Mucosa of stomach (tissue), 1 donor: ENCODE results near the gene CKS1B.

Experiments used
- H3K27me3 ChIP-seq: one replicate; pipeline ENCODE4 v1.7.0; 2013; ENCODE audit warnings: mild to moderate bottlenecking, low read length; ENCODE audit not compliant: control insufficient read depth, insufficient read depth
- H3K36me3 ChIP-seq: one replicate; pipeline ENCODE4 v1.7.0; 2013; ENCODE audit warnings: low read length; ENCODE audit not compliant: control insufficient read depth, insufficient read depth
- H3K4me1 ChIP-seq: one replicate; pipeline ENCODE4 v1.7.0; 2013; ENCODE audit warnings: mild to moderate bottlenecking, low read length; ENCODE audit not compliant: control insufficient read depth, insufficient read depth
- H3K4me3 ChIP-seq: one replicate; pipeline ENCODE4 v1.7.0; 2013; ENCODE audit warnings: low read length
- H3K9ac ChIP-seq: one replicate; pipeline ENCODE4 v1.7.0; 2013; ENCODE audit warnings: mild to moderate bottlenecking, low read length, moderate library complexity
- H3K9me3 ChIP-seq: one replicate; pipeline ENCODE4 v1.7.0; 2013; ENCODE audit warnings: mild to moderate bottlenecking, low read length, moderate library complexity; ENCODE audit not compliant: control insufficient read depth
- donor health status: Pancreatic carcinoma.

Gene CKS1B

DNA sequence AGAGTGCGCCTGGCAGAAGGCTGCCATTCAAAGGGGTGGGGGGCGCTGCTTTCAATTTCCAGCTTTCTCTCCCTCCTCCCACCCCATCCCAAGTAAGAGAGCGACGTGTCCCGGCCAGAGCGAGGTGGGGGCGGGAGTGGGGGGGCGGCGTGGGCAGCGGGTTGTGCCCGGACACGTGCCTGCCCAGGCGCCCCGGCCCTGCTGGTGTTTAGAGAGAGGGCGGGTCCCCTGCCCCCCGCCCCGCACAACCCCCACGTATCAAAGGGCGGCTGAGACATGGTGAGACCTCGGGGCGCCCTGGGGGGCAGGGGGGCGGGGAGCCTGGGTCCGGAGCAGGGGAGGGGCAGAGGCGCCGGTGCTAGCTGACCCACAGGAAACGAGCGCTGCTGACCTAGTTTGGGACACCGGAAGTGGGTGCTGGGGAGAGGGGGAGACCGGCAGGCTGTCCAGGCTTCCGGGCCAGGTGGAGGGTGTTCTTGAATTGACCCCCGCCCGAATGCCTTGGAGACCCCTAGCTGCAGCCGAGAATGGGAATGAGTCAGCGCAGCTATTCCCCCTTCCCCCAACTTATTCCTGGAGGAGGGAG lies 29.4 kb downstream of the CKS1B start:
- H3K9me3 ChIP-seq, result no peaks in the 10 kb centered on the region
- peak overlapping the region; percentile 99 for H3K9ac ChIP-seq
- peaks cover 64% of the 10 kb centered on the region for H3K4me1 ChIP-seq

DNA sequence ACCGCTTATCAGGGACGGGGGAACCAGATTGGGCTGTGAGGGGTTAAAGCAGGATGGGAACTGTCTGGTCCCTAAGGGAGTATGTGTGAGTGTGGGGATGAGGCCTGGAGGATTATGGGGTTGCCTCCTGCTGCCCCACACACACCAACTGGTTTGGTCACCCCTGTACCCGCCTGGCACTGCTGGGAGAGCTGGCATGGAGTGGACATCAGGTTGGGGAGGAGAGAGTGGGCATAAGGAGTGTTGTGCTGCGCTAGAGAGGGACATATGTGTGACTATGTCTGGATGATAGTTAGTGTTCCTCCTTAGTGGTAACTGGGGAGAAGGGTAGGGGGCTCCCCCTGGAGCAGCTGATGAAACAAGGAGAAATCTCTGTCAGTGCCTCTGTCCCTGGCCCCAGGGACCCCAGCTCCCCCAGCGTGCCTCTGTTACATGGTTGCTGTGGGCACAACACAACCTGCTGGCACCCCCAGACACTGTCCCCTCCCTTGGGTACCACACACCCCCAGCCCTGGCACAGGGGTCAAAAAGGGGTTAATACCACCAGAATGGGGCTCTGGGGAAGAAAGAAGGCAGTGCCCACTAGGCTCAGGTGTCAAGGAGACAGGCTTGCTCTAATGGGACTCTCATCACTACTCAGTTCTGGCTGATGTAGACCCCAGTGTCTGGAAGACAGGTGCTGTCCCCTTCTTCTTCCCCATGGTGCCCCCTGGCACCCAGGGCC lies 30.0 kb downstream of the CKS1B start:
- peak overlapping the region; percentile 99 for H3K4me3 ChIP-seq
- H3K36me3 ChIP-seq, result no peaks in the 10 kb centered on the region
- H3K9me3 ChIP-seq, result no peaks in the 10 kb centered on the region
- H3K4me1 ChIP-seq, result peaks cover 64% of the 10 kb centered on the region
- H3K27me3 ChIP-seq, result no peaks in the 10 kb centered on the region
- H3K9ac ChIP-seq, result peak overlapping the region; percentile 99

More for the DNA sequence above, 29.4 kb downstream of the CKS1B start:
- Histone ChIP-seq H3K27me3 (no peaks in the 10 kb centered on the region), H3K36me3 (no peaks in the 10 kb centered on the region), H3K4me3 (peak overlapping the region; percentile 99)

DNA sequence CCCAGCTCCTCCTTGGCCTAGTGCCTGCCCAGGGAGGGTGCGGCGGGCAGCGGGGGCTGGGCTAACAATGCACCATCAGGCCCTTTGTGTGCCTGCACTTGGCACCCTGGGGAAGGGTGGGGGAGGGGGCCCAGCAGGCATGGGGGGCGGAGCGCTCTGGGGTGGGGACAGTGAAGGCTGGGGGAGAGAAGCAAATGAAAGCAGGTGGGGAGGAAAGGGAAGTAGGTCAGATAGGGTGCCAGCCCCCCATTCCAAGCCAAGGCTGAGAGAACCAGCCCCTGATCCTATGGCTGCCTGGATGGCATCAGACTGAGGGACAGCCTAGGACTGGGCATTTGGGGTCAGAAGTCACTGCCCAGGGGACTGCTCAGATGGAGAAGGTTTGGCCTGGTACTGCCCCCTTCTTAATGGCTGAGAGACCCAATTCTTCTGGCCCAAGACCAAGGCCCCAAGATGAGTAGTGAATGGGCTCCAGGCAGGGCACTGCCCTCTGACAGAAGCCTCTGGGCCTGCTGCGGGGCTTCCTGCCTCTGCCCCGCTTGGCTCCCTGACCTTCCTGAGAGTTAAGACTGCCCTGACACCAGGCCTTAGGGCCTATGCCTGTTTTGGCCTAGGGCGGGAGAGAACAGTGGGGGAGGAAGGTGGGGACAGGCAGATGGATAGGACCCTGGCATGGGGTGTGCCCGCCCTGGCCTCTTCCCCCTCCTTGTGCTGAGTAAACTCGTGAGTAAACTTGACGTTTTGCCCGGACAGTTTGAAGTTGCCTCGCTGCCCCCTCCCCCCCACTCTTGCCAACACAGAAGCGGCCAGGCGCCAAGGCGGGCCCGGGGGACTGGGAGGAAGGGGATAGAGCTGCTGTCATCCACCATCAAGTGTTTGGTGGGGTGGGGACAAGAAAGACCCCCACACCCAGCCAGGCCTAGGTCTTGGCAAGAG lies 30.9 kb downstream of the CKS1B start:
- Histone ChIP-seq H3K27me3 (no peaks in the 10 kb centered on the region), H3K36me3 (no peaks in the 10 kb centered on the region), H3K4me1 (peaks cover 64% of the 10 kb centered on the region), H3K9me3 (no peaks in the 10 kb centered on the region), H3K9ac (peak overlapping the region; percentile 99), H3K4me3 (peak overlapping the region; percentile 99)

DNA sequence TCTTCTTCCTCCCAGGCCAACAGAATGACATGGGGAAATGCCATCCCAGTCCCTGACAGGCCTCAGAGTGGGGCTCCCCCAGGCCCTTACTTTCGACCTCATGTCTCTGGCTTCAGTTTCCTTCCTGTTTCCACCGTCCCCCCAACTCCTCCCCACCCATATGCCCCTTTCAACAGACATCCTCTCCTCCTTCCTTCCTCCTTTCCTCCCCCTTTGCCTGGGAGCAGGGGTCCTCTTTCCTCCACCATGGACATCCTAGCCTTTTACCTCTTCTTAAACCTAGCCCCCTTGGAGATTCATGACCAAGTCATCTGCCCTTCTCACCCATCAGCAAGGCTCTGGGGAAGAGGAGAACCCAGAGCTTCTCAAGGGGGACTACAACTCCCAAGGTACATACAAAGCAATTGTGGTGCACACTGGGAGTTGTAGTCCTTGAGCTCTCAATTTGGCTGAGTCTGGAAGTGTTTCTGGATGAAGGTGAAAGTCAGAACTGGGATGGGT lies 32.2 kb downstream of the CKS1B start:
- H3K4me1 ChIP-seq, result peaks cover 72% of the 10 kb centered on the region
- no peaks in the 10 kb centered on the region for H3K36me3 ChIP-seq
- no peaks in the 10 kb centered on the region for H3K9me3 ChIP-seq
- H3K9ac ChIP-seq, result peak overlapping the region; percentile 99
- no peak overlapping the region for H3K4me3 ChIP-seq
- no peaks in the 10 kb centered on the region for H3K27me3 ChIP-seq

DNA sequence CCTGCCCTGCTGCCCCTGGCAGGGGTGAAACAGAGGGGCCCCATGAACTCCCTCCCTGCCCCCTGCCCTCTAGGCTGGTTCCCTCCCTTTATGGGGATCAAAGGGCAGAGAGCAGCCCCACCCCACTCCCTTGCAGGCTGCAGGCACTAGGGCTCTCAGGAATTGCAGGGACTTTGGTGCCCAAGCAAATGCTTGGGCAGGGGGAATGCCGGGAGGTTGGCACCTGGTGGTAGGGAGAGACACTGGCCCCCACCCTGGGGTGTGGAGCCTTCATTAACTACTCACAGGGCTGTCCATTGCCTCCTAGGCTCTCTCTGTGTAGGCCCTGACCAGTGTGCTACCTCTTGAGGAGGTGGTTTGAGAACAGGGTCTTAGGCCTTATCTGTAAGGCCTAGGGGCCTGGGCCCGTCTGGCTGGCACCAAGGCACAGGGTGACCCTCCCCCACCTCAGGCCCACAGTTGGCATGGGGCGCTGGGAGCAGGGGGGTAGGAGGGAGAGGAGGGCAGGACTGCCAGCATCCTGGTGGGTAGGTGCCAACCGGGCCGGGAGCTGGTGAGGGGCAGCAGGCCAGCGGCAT lies 32.9 kb downstream of the CKS1B start:
- Histone ChIP-seq H3K27me3 (no peaks in the 10 kb centered on the region), H3K9me3 (no peaks in the 10 kb centered on the region), H3K9ac (peak overlapping the region; percentile 69), H3K4me1 (peaks cover 79% of the 10 kb centered on the region), H3K4me3 (no peak overlapping the region), H3K36me3 (no peaks in the 10 kb centered on the region)

DNA sequence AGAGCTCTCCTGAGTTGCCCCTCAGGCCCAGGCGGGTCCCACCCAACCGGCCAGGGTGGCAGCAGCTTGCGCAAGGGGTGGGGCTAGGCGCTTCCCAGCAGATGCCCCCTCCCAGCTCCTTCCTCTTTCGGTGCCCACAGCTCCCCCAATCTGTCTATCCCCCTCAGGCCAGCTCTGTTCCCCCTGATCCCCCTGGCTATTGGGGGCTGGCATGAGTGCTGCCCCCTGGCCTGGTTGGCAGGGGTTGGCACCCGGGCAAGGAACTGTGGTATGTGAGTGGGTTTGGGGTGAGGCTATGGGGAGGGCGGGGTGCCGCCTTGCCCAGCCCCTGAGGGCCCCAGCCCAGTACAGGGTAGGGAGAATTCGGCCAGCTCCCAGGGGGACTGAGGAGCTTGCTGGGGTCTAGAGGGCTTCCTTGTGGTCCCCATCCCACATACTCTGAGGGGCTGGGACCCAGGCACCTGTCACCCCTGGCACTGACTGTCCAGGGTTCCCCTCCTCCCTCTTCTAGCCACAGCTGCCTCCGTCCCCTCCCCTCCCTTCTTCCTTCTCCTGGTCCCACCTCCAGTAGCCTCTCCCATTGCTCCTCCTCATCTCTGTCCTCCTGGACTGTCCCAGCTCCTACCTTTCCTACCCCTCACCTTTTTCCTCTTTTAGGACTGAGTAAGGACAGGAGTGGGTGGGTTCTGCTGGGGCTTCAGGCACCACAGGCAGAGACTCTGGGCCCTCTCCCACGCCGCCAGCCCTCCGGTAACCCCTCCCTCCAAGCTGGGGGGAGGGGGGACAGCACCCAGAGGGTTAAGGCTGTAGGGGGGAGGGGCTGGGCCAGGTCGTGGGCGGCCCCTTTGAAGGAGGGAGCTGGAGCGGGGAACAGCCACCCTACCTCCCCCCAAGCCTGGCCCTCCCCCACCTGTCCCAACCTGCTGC lies 33.8 kb downstream of the CKS1B start:
- Histone ChIP-seq H3K4me1 (peaks cover 88% of the 10 kb centered on the region), H3K9ac (peak overlapping the region; percentile 69), H3K4me3 (no peak overlapping the region), H3K36me3 (no peaks in the 10 kb centered on the region), H3K9me3 (no peaks in the 10 kb centered on the region), H3K27me3 (no peaks in the 10 kb centered on the region)

DNA sequence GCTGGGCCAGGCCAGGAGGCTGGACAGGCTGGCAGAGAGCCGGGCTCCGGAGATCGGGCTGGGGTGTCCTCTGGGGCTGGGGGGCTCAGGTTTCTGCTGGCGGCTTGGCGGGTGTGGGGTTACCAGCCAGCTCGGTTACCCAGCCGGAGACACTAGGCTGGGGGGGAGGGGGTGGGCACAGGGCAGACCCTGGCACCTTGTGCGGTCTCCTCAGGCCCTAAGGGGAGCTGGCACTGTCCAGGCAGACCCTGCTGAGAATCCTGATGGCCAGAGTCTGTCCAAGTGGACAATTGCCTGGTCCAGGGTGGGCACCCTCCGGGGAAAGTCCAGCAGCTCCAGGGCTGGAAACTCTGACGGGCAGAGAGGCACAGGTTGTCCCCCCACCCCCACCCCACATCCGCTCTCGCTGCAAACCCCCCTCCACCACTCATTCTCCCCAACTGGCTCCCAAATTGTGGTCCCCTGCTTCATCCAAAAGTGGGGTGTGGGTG lies 34.8 kb downstream of the CKS1B start:
- peaks cover 93% of the 10 kb centered on the region for H3K4me1 ChIP-seq

DNA sequence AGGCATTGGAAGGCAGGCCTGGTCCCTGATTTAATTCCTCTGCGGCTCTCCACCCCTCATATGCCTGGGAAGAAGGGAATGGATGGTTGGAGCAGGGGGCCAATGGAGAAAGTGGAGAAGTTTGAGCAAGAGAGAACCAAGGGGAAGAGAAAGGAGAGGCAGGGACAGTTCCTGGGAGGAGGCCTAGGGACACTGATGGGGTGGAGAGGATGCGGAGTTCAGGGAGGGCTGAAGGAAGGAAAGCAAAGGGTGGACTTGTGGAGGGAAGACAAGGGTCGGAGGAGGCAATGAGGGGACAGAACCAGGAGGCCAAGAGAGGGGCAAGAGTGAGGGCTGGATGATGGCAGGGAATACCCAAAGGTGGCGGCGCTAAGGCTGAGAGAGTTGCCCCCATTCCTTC lies 35.3 kb downstream of the CKS1B start:
- Histone ChIP-seq H3K27me3 (no peaks in the 10 kb centered on the region), H3K4me1 (peaks cover 95% of the 10 kb centered on the region), H3K36me3 (peaks cover 7% of the 10 kb centered on the region), H3K4me3 (no peak overlapping the region), H3K9me3 (no peaks in the 10 kb centered on the region), H3K9ac (peak overlapping the region; percentile 69)

More for the DNA sequence above, 34.8 kb downstream of the CKS1B start:
- peak overlapping the region; percentile 69 for H3K9ac ChIP-seq
- H3K4me3 ChIP-seq, result no peak overlapping the region
- H3K9me3 ChIP-seq, result no peaks in the 10 kb centered on the region
- no peaks in the 10 kb centered on the region for H3K27me3 ChIP-seq
- H3K36me3 ChIP-seq, result peaks cover 2% of the 10 kb centered on the region

DNA sequence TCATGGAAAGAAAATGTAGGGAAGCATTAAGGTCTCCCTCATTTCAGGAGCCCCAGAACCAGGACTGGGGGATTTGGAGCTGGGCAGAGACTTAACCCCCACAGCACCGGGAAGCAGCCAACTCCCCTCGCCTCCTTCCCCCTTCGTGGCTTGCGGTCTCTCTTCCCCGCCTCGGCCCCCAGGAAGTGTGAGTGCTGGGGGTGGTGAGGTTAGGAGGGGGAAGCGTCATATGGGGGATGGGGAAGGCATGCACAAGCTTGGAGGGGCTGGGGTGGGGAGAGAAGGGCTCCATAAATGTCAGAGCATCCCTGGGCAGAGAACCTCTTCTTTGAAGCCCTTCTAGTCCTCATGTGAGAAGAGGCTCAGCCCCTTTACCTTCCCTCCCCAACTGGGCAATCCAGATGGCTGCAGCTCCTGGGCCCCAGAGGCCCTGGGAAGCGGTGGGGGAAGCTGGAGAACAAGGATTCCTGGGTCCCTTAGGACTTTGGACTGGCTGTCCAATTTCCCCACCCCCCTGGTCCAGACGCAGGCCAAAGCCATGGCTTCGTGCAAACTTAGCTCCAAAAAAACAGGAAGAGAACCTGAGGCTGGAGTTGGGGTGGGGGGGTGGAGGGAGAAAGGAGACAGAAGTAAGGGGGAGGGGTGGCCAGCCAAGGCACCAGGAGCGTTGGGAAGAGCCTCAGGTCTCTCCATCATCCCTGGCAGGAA lies 35.9 kb downstream of the CKS1B start:
- H3K9ac ChIP-seq, result peak overlapping the region; percentile 69
- peaks cover 8% of the 10 kb centered on the region for H3K36me3 ChIP-seq
- H3K4me1 ChIP-seq, result peaks cover 90% of the 10 kb centered on the region
- no peak overlapping the region for H3K4me3 ChIP-seq
- H3K27me3 ChIP-seq, result no peaks in the 10 kb centered on the region
- no peaks in the 10 kb centered on the region for H3K9me3 ChIP-seq

DNA sequence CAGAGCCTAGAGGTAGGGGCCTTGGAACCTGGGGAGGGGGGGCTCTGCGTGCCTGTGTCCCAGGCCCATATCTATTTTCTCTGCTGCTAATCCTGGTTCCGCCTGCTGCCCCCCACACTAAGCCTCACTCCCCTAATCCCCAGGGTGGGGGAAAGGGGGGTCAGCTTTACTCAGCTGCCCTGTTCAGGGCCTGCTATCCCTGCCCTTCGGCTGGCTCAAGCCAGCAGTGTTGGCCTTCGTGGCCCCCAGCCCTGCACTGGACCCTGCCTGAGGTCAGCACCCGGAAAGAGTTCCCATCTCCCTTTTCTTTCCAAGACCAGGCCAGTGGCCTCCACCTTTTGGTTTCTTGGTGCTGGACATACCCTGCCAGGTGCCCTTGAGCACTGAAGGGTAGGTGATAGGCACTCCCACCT lies 36.5 kb downstream of the CKS1B start:
- Histone ChIP-seq H3K4me3 (no peak overlapping the region), H3K27me3 (no peaks in the 10 kb centered on the region), H3K9ac (peak overlapping the region; percentile 20), H3K36me3 (peaks cover 14% of the 10 kb centered on the region), H3K9me3 (no peaks in the 10 kb centered on the region), H3K4me1 (peaks cover 90% of the 10 kb centered on the region)
